ENCODE results near the gene ZBTB20. TPM values are rescaled to one million over a fixed set of nuclear protein-coding genes. Genes with fewer than 3 reads are reported as not detected.

Gene ZBTB20
- total RNA-seq, 1 experiment from 2014 or later = 10.7 TPM

DNA sequence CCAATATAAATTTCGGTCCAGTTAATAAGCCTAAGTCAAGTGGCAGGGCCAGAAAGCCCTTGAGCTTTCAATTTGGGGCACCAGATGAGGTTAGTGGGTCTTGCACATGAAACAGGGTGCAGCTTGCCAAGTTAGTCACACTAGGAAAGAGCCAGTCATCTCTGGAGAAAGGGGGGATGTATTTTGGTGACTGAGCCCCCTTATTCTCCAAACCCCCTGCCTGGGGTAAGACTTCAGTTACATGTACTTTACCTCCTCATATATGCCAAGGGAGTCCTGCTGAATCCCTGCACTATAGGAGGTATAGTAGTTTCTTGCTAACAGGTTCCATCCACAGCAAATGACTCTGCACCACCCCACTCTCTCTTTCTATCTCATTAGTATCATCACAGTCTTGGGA, 790.6 kb downstream of the ZBTB20 start:
- Mint-ChIP-seq H3K36me3 (ENCODE audit: insufficient read depth, unreplicated experiment) (peaks cover under 1% of the 10 kb centered on the region), H3K4me1 (ENCODE audit: insufficient read depth, unreplicated experiment) (no peaks in the 10 kb centered on the region), H3K27me3 (ENCODE audit: insufficient read depth, unreplicated experiment) (no peaks in the 10 kb centered on the region), H3K4me3 (ENCODE audit: unreplicated experiment) (no peak overlapping the region), H3K9me3 (ENCODE audit: unreplicated experiment) (no peaks in the 10 kb centered on the region), H3K27ac (ENCODE audit: low read depth, unreplicated experiment) (no peak overlapping the region)
- intact Hi-C loops (cut with micrococcal nuclease) = no loop called here
- ChIA-PET CTCF (interaction anchor here (0.6 to 0.7 kb wide), 3 partner anchors 20 to 805 kb away, joined by 3 read pairs; no protein-coding TSS in a partner anchor), POLR2A (interaction anchor here (0.6 kb wide), 1 partner anchor 194 kb away, joined by 3 read pairs; no protein-coding TSS in a partner anchor)
- no peak for DNase-seq (ENCODE audit: unreplicated experiment)
- no TSS peak for BruUV-seq (replicated peaks)
- TF ChIP-seq, protein P1, sequence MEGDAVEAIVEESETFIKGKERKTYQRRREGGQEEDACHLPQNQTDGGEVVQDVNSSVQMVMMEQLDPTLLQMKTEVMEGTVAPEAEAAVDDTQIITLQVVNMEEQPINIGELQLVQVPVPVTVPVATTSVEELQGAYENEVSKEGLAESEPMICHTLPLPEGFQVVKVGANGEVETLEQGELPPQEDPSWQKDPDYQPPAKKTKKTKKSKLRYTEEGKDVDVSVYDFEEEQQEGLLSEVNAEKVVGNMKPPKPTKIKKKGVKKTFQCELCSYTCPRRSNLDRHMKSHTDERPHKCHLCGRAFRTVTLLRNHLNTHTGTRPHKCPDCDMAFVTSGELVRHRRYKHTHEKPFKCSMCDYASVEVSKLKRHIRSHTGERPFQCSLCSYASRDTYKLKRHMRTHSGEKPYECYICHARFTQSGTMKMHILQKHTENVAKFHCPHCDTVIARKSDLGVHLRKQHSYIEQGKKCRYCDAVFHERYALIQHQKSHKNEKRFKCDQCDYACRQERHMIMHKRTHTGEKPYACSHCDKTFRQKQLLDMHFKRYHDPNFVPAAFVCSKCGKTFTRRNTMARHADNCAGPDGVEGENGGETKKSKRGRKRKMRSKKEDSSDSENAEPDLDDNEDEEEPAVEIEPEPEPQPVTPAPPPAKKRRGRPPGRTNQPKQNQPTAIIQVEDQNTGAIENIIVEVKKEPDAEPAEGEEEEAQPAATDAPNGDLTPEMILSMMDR (IDR thresholded peaks at IDR 0.05; ENCODE audit: unreplicated experiment) = no peak

DNA sequence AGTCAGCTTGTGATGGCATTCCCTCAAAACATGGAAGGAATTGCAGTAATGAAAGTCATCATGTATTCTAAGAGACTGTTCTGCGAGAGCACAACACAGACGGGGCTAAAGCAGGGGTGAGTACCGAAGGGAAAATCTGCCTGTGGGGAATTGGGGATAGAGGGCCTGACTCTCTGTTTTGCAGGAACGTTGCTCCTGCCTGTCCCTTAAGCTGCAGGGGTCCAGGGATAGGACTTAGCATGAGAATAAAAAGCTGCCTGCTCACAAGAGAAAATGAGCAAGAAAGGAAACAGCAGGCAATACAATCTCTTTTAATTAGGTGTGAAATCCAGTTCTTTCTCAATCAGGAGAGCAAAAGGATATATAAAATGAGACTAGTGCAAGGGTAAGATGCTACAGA, 791.0 kb downstream of the ZBTB20 start:
- H3K9me3 Mint-ChIP-seq (ENCODE audit: unreplicated experiment) = no peaks in the 10 kb centered on the region
- no peaks in the 10 kb centered on the region for H3K27me3 Mint-ChIP-seq (ENCODE audit: insufficient read depth, unreplicated experiment)
- TF ChIP-seq, protein P1 (IDR thresholded peaks at IDR 0.05; ENCODE audit: unreplicated experiment) = no peak
- no TSS peak for BruUV-seq (replicated peaks)
- CTCF ChIA-PET = interaction anchor here (0.6 to 0.7 kb wide), 2 partner anchors 20 to 39 kb away, joined by 3 read pairs; no protein-coding TSS in a partner anchor
- intact Hi-C loops (cut with micrococcal nuclease) = no loop called here
- POLR2A ChIA-PET = no interaction called here
- H3K27ac Mint-ChIP-seq (ENCODE audit: low read depth, unreplicated experiment) = no peak overlapping the region
- H3K4me1 Mint-ChIP-seq (ENCODE audit: insufficient read depth, unreplicated experiment) = no peaks in the 10 kb centered on the region
- H3K4me3 Mint-ChIP-seq (ENCODE audit: unreplicated experiment) = no peak overlapping the region
- DNase-seq (ENCODE audit: unreplicated experiment) = no peak
- H3K36me3 Mint-ChIP-seq (ENCODE audit: insufficient read depth, unreplicated experiment) = peaks cover 5% of the 10 kb centered on the region

DNA sequence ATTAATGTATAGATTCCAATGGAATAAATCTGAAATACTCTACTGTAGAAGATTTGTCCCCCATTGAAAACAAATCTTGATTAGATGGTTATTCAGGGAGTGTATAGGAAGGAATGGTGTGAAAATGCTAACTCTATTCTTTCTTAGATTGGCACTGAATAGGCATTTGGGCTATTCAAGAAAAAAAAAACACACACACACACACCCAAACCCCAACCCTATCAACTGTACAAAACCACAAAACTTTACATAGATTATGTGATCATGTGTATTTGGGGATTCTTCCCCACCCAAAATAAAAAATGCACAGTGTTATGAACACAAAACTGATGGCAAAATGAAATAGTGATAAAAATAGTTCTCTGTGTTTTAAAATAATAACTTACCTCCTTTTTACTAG, 791.4 kb downstream of the ZBTB20 start:
- CTCF ChIA-PET = interaction anchor here (1.0 kb wide), 1 partner anchor 10 kb away, joined by 3 read pairs; no protein-coding TSS in a partner anchor
- no peaks in the 10 kb centered on the region for H3K4me1 Mint-ChIP-seq (ENCODE audit: insufficient read depth, unreplicated experiment)
- POLR2A ChIA-PET = no interaction called here
- TF ChIP-seq, protein P1 (IDR thresholded peaks at IDR 0.05; ENCODE audit: unreplicated experiment) = no peak
- H3K36me3 Mint-ChIP-seq (ENCODE audit: insufficient read depth, unreplicated experiment) = peaks cover 9% of the 10 kb centered on the region
- no TSS peak for BruUV-seq (replicated peaks)
- no peaks in the 10 kb centered on the region for H3K9me3 Mint-ChIP-seq (ENCODE audit: unreplicated experiment)
- H3K4me3 Mint-ChIP-seq (ENCODE audit: unreplicated experiment) = no peak overlapping the region
- H3K27ac Mint-ChIP-seq (ENCODE audit: low read depth, unreplicated experiment) = no peak overlapping the region
- no peaks in the 10 kb centered on the region for H3K27me3 Mint-ChIP-seq (ENCODE audit: insufficient read depth, unreplicated experiment)
- intact Hi-C loops (cut with micrococcal nuclease) = no loop called here
- no peak for DNase-seq (ENCODE audit: unreplicated experiment)

DNA sequence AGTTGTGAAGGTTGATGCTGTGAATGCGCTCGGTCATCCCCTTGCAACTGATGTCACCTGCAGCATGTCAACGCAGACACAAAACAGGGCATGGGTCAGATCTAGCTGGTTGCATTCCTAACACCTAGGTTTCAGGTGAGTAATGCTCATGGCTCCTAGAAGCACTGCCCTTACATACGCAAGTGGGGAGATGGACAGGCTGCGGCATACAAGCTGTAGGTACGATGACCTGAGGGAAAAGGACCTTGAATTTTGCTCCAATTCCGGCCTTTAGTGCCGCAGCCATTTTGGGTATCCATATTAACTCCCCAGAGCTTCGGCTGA, 795.3 kb downstream of the ZBTB20 start:
- ChIA-PET CTCF (interaction anchor here (0.9 kb wide), 1 partner anchor 11 kb away, joined by 4 read pairs; no protein-coding TSS in a partner anchor), POLR2A (interaction anchor here (0.6 kb wide), 1 partner anchor 8 kb away, joined by 3 read pairs; no protein-coding TSS in a partner anchor)
- no TSS peak for BruUV-seq (replicated peaks)
- TF ChIP-seq, protein P1 (IDR thresholded peaks at IDR 0.05; ENCODE audit: unreplicated experiment) = no peak
- H3K27me3 Mint-ChIP-seq (ENCODE audit: insufficient read depth, unreplicated experiment) = no peaks in the 10 kb centered on the region
- H3K36me3 Mint-ChIP-seq (ENCODE audit: insufficient read depth, unreplicated experiment) = peaks cover 22% of the 10 kb centered on the region
- no peak overlapping the region for H3K27ac Mint-ChIP-seq (ENCODE audit: low read depth, unreplicated experiment)
- H3K9me3 Mint-ChIP-seq (ENCODE audit: unreplicated experiment) = no peaks in the 10 kb centered on the region
- H3K4me3 Mint-ChIP-seq (ENCODE audit: unreplicated experiment) = no peak overlapping the region
- H3K4me1 Mint-ChIP-seq (ENCODE audit: insufficient read depth, unreplicated experiment) = no peaks in the 10 kb centered on the region
- DNase-seq (ENCODE audit: unreplicated experiment) = no peak
- intact Hi-C loops (cut with micrococcal nuclease) = no loop called here

All from MCF 10A (cell line).